GM18861 (cell line): ENCODE measurements around the gene CENPA.
"Not testable (repeated sequence)": the region's sequence is repeated elsewhere in the genome, so short reads cannot be mapped to it uniquely, and the experiment has no call there.

Experiments used
- ATAC-seq: cut with Tn5 transposase; IDR thresholded peaks from one replicate; pipeline ENCODE4 v1.9.1; 2021; ENCODE audit not compliant: unreplicated experiment

CENPA gene

GRCh38 chr2:26759845-26760244 lies 26.0 kb upstream of the CENPA start:
- ATAC-seq, result no peak

DNA sequence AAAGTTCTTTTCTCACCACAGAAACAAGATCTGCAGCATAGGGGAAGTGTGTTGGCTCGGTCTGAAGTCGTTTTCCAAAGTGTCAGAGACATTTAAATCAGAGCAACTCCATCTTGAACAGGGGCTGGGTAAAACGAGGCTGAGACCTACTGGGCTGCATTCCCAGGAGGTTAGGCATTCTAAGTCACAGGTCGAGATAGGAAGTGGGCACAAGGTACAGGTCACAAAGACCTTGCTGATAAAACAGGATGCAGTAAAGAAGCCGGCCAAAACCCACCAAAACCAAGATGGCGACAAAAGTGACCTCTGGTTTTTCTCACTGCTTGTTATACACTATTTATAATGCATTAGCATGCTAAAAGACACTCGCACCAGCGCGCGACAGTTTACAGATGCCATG lies 24.9 kb upstream of the CENPA start:
- ATAC-seq, result not testable (repeated sequence)

- ATAC-seq, result no peak
Observed at GRCh38 chr2:26763019-26763418, 22.8 kb upstream of the CENPA start.

GRCh38 chr2:26764078-26764887 lies 21.6 kb upstream of the CENPA start, which contains the start of gene SLC35F6:
Gene SLC35F6, plus strand, starts transcription at chr2:26764284. Its CDS starts 66 bp downstream, at chr2:26764350.
- peak; percentile 56 for ATAC-seq

GRCh38 chr2:26764906-26765305 lies 20.9 kb upstream of the CENPA start:
- no peak for ATAC-seq

DNA sequence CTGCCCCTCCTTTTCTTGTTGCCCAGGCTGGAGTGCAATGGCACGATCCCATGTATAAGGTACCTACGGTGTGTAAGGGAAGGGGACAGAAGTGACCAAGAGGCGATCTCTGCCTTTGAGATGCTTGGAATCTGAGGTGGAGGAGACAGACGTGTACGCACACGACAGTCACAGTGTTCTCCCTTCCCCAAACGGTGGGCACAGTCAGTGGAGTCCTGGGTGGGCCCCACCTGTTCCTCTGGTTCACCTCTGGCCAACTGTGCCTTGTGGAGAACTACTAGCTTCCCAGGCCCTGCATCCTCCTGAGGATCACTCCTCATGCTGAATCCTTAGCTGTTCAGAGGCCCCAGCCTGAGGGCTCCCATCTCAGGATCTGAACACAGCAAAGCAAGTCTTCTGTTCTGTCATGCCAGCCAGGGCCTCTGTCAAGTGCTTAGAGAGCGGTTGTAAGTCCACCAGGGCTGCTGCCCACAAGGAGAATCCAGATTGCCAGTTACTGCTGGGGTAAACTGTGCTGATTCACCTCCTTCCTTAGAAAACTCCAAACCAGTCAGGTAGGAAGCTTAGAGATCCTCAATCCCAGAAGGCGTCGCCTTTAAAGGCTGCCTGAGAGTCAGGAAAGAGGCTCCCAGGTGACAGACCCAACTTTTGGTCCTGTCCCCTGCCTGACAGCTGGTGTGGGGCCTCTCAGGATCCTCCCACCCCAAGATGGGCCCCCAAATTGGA lies 20.2 kb upstream of the CENPA start:
- ATAC-seq, result no peak

- ATAC-seq, result no peak
Observed at GRCh38 chr2:26767129-26767528, 18.7 kb upstream of the CENPA start.

- no peak for ATAC-seq
Observed at GRCh38 chr2:26767894-26768487, 17.9 kb upstream of the CENPA start.

DNA sequence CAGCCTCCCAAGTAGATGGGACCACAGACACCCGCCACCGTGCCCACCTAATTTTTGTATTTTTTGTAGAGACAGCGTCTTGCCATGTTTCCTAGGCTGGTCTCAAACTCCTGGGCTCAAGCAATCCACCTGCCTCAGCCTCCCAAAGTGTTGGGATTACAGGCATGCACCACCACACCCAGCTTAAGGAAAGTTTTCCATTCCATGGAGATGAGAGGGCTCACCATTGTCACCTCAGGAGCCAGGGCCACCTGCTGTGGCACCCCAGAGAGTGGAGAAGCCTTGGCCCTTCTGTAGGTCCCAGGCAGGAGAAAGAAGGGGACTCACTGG lies 17.1 kb upstream of the CENPA start:
- ATAC-seq, result no peak

DNA sequence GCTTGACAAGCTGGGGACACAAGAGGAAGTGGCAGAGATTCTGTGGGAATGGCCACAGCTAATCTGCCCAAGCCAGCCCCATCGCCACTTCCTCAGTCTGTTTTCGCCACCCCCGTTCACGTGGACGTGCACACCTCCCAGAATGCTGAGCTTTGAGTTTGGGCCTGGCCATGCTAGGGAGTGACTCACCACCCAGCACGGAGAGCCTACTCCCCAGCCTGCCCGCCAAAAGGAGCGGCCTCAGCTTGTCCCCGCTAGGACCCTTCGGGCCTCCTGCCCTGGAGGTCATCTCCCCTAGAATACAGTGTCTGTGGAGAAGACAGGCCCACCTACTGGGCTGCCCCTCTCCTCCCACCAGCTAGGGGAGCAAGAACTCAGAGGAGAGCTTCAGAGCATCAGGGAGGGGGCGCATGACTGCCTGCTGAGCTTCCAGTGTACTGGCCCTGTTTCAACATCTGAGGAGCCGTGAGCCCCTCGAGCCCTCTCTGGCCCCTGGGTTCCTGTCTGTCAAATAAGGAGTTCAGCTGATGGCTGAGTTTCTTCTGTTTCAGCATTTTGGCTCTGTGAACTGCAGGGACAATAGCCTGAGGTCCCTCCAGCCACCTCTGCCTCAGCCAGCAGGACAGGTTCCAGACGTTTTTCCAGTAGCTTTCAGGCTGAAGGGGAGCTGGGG lies 16.6 kb upstream of the CENPA start:
- no peak for ATAC-seq

DNA sequence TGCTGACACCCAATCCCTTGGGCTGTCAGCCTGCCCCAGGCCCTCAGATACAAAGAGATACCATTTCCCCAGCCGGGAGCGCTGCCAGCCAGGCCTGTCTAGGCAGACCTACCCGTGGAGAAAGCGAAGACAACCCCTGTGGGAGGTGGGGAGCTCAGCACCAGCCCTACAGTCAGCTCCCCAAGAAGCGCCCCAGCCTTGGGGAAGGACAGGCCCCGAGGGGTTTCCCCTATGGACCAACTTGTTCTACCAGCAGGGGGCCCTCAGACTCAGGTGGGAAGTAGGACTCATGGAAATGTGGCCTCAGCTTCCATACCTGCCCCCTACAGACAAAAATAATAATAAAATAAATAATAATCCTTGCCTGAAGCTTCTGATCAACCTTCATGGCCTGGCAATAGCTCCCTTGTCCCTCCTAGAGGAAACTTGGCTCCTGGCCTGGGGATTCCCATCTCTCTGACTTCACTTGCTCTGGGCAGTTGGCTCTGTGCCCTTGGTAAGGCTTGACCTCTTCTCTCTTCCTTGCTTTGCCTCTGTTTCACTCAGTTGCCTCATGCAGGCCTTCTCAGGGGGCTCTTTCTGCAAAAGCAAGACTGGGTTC lies 14.8 kb upstream of the CENPA start:
- no peak for ATAC-seq

GRCh38 chr2:26772064-26773001 lies 13.5 kb upstream of the CENPA start:
- ATAC-seq, result no peak

DNA sequence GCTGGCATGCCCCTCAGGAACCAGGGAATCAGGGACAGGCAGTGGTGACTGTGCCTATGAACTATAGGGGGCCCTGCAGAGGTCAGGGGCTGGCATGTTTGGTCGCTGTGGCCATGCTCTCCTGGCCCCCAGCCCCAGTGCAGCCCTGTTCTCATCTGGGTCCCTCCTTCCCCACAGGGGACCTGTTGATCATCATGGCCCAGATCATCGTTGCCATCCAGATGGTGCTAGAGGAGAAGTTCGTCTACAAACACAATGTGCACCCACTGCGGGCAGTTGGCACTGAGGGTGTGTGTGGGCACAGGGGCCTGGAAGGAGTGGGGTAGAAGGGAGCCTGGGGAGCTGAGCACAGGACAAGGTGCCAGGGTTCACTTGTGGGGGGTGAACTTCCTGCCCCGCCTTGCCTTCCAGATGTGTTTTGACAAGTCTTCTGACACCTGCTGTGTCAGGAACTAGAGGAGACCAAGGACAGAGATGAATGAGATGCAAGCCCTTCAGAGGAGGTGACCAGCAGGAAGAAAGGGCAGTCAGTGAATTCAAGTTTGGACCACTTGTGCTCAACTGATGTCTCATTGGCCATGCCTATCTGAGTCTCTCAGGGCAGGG lies 9.6 kb upstream of the CENPA start:
- ATAC-seq, result no peak

DNA sequence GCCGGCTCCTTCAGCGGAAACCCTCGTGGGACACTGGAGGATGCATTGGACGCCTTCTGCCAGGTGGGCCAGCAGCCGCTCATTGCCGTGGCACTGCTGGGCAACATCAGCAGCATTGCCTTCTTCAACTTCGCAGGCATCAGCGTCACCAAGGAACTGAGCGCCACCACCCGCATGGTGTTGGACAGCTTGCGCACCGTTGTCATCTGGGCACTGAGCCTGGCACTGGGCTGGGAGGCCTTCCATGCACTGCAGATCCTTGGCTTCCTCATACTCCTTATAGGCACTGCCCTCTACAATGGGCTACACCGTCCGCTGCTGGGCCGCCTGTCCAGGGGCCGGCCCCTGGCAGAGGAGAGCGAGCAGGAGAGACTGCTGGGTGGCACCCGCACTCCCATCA lies 7.8 kb upstream of the CENPA start:
- ATAC-seq, result no peak

DNA sequence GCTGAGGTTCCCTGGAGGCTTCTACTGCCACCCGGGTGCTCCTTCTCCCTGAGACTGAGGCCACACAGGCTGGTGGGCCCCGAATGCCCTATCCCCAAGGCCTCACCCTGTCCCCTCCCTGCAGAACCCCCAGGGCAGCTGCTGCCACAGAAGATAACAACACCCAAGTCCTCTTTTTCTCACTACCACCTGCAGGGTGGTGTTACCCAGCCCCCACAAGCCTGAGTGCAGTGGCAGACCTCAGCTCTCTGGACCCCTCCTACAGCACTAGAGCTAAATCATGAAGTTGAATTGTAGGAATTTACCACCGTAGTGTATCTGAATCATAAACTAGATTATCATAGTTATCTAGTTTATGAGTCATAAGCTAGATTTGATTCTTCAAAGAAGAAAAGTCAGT lies 7.3 kb upstream of the CENPA start:
- ATAC-seq, result no peak

- no peak for ATAC-seq
Observed at GRCh38 chr2:26780203-26780760, 5.6 kb upstream of the CENPA start.

- no peak for ATAC-seq
Observed at GRCh38 chr2:26782876-26783704, 2.8 kb upstream of the CENPA start.

DNA sequence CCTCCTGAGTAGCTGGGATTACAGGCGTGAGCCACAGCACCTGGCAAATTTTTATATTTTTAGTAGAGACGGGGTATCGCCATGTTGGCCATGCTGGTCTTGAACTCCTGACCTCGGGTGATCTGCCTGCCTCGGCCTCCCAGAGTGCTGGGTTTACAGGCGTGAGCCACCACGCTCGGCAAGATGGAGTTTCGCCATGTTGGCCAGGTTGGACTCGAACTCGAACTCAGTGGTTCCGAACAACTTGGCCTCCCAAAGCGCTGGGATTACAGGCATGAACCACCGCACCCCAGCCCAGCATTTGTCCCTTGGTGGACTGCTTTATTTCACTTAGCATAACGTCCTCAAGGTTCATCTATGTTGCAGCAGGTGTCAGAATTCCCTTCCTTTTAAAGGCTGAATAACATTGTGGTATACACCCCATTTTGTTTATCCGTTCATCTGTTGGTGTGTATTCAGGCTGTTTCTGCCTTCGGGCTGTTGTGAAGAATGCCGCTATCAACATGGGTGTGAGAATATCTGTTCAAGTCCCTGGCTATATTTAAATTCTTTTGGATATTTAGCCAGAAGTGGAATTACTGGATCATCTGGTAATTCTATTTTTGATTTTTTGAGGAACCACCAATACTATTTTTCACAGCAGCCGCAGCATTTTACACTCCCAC lies 1.2 kb upstream of the CENPA start:
- ATAC-seq, result no peak
